NCI-H2171 (cell line): ENCODE measurements around the gene LPCAT3.
A peak's percentile ranks its signal among the peaks of the same experiment; 100 is the strongest.
"Not testable (repeated sequence)": the region's sequence is repeated elsewhere in the genome, so short reads cannot be mapped to it uniquely, and the experiment has no call there.

Experiments used
- DNase-seq: peaks from one replicate; lab custom pipeline; 2025; lab: John Stamatoyannopoulos, UW

The LPCAT3 gene

DNA sequence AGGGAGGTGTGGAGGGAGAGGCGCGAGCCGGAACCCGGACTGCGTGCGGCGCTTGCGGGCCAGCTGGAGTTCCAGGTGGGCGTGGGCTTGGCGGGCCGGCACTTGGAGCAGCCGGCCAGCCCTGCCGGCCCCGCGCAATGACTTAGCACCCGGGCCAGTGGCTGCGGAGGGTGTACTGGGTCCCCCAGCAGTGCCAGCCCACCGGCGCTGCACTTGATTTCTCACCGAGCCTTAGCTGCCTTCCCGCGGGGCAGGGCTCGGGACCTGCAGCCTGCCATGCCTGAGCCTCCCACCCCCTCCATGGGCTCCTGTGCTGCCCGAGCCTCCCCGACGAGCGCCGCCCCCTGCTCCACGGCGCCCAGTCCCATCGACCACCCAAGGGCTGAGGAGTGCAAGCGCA is 19.1 kb upstream of the LPCAT3 start:
- DNase-seq = not testable (repeated sequence)

DNA sequence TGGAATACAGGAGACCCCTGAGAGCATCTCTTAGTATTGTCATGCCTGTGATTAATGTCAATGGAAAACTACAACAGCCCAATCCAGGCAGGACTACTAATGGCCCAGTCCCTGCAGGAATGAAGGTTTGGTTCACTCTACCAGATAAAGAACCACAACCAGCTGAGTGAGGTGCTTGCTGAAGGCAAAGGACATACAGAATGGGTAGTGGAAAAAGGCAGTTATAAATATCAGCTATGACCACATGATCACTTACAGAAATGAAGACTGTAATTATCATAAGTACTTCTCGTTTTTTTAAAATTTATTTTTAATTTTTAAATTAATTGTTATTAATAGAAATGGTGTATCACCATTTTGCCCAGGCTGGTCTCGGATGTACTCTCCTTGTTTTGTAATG is 17.2 kb upstream of the LPCAT3 start:
- DNase-seq = no peak

DNA sequence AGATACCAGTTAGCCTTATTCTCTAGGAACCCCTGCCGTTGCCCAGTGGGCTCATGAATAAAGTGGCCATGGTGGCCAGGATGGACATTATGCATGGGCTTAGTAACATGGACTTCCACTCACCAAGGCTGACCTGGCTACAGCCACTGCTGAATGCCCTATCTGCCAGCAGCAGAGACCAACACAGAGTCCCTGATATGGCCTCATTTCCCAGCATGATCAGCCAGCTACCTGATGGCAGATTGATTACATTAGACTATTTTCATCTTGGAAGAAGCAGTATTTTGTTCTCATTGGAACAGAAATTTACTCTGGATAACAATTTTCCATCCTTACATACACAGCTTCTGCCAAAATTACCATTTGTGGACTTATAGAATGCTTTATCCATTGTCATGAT is 16.2 kb upstream of the LPCAT3 start:
- DNase-seq = no peak

DNA sequence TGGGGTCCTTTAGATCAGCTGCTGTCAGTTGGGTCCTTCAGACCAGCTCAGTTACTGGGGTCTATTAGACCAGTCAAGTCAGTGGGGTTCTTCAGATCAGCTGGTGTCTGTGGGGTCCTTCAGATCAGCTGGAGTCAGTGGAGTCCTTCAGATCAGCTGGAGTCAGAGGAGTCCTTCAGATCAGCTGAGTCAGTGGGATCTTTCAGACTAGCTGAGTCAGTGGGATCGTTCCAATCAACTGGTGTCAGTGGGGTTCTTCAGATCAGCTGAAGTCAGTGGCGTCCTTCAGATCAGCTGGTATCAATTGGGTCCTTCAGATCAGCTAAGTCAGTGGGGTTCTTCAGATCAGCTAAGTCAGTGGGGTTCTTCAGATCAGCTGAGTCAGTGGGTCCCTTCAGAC is 14.7 kb upstream of the LPCAT3 start:
- no peak for DNase-seq

DNA sequence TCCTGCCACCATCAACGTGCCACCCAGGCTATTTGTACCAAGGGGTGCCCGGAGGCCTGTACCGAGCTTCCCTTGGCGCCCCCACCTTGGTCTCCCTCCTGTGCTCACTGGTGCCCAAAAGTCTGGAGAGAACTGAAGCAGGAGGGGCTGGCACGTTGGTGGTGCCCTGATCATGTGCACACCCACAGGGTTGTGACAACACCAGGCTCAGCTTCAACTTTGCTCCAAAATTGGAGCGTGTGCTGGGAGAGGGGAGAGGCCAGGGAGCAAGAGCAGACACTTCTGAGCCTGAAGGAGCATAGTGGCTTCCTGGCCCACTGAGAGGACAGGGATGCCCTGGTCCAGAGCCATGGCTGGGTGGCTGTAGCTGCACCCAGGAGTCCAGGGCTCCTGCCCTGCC is 13.0 kb upstream of the LPCAT3 start:
- no peak for DNase-seq

DNA sequence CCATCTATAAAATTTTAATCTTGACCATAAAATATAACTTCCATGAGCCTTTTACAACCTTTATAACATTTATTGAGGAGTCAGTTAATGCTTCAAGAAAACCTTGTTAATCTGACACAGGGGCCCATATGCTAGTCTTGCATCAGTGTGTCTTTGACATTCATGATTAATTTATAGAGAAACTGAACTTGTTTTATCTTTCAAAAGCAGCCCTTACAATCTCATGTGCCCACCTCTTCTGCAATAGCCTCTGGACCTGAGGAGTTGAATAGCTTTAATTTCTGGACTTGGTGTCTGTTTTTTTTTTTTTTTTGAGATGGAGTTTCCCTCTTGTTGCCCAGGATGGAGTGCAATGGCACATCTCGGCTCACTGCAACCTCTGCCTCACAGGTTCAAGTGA is 8.6 kb upstream of the LPCAT3 start:
- no peak for DNase-seq

DNA sequence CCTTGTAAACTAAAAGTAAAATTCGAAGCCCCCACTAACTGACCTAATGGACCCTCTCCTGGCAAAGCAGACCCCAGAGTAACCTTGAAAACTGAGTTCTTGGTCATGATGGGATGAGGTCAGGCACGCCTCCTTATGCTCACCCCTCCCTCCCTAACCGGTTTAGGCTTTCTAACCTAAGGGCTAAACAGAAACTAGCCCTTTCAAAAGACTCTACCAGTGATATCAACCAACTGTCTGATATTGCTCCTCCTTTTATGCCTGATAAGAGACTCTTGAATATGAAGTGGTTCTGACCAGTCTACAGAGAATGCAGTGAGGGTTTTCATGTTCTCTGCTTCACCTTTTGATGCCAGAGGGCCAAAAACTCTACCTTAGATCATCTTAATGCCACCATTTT is 4.8 kb upstream of the LPCAT3 start:
- DNase-seq = no peak

DNA sequence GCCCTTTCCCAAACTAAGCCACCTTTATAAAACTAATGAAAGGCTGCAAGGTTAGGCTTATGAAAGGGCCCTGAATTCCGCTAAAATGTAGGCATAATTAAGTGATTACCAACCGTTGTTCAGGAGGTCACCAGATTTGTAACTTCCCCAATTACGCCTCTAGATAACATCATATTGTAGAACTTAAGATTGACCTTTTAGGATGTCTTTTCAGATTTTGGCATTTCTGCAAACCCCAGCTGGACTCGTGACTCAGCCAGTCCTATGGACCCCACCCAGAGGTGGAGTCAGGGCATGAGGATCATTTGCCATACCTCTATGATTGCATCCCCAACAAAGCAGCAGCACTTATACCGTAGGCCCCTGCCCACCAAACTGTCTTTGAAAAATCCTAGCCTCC is 3.7 kb upstream of the LPCAT3 start:
- DNase-seq = no peak

DNA sequence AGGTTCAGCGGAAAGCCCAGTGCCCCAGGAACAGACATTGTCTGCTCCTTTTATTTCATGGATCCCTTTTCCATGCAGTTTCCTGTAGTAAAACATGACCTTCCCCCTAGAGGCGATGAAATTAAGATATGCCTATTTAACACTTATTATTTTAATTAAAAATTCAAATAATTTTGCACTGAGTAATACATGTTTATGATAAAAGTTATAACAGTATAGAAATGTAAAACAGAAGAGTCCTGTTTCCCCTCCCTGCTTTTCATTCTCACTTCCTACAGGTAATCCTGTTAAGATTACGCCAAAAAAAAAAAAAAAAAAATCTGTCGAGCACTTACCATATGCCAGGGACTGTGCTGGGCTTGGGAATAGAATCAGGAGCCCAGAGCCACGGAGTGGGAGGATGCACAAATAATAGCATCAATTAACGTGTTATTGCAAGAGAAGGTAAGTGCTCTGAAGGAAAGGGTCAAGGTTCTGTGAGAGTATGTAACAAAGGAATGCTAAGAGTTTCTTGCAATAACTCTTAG is 830 bp upstream of the LPCAT3 start:
- peak; percentile 99 for DNase-seq

DNA sequence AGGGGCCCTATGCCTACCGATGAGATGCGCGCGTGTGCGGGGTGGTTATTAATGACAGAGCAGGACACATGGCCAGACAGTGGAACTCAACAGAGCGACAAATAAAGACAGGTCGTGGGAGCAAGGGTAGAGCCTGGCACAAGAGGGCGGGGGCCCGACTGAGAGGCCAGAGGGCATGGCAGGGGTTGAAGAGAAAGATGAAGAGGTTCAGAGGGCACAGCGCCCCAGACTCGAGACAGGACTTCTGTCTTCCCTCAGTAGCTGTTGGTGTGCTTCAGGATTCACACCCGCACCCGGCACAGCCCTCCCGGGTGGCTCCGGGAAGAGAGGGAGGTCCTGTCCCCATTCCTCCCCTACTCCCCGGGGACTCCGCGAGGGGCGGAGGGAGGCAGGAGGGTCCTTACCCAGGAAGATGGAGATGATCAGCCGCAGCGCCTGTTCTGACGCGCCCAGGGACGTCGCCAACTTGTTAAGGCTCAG is 366 bp downstream of the LPCAT3 start:
- peak; percentile 100 for DNase-seq

DNA sequence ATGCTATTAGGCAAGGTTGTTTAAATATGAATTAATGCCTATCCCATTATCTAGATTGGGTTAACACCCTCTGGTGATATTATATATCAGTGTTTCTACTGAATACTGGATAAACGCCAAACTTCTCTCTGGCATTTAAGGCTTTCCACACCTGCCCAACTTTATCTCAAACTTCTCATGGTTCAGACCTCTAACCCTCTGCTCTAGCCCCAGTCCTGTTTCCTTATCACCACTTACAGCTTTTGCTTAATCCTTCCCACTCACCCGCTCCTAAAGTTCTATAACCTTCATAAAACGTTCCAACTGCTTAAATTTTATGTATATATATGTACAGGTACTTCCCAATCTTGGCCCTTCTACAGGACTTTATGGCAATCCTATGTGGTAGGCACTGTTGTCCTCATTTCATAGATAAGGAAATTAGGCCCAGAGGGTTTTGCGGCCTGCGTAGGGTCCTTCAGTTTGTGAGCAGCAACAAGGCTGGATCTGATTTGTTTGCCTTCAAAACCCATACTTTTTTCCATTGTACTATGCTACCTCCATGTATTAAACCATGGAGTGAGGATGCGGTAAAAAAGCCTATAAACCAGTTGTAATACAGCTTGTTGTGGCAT is 1.2 kb downstream of the LPCAT3 start:
- DNase-seq = peak; percentile 40

DNA sequence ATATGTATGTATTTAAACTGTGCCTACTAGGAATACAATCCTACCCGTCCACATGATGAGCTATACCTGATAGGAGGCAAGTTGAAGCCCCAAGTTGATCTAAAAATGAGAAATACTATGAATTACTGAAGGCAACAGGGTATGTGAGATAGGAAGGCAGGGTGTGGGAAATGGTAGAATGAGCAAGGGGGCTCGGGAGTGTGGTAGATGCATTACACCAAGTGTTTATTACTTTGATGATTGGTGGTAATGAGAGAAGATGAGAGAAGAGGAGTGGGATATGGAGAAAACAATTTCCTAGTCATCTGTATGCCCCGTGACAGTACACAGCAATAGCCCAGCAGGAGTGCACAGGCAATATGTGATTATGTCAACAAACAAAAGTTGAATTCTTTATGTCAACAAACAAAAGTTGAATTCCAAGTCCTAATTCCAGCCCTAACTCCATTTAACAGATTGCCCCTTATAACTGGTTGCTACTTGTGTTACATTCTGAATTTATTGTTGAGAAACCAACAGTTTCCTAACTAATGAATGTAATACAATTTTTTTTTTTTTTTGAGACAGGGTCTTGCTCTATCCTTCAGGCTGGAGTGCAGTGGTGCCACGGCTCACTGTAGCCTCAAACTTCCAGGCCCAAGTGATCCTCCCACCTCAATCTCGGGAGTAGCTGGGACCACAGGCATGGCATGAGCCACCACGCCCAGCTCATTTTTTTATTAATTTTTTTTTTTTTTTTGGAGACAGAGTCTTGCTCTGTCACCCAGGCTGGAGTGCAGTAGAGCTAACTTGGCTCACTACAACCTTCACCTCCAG is 2.5 kb downstream of the LPCAT3 start:
- no peak for DNase-seq

DNA sequence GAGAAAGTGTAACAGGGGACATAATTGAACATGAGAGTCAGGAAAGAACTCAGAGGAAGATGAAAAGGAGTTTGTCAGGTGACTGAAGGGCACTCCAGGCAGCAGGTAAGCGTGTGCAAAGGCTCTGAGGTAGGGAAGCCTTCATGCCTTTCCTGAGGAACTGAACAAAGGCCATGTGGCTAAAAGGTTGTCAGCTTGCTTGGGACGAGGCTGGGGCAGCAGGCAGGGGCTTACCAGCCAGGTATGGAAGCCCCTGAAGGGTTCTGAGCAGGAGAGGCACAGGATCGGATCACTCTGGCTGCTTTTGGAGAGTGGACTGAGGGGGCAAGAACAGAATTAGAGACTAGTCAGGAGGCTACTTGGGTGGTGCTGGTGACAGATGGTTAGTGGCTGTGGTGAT is 5.2 kb downstream of the LPCAT3 start:
- no peak for DNase-seq

DNA sequence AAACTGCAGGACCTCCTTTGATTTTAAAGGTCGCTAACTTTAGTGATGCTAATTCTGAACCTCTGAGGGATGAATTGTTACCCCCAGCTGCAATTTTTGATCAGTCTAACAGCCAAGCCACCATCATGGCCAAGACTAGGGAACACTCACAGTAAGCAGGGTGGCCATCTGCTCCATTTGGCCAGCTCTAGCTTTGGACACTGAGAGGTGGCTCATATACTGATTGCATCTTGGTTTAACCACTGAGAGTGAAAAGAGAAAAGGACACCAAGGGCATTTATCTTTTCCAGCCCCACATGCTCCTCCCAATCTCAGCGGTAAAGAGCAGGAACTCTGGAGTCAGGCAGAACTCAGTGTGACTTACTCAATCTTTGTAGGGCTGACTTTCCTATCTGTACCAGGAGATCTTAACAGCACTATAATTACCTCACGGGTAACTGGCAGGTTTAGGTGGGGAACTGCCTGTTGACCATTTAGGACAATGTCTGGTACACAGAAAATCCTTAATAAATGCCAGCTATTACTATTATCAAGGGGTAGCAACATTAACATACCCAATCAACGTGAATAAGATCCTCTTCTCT is 6.2 kb downstream of the LPCAT3 start:
- DNase-seq = no peak

DNA sequence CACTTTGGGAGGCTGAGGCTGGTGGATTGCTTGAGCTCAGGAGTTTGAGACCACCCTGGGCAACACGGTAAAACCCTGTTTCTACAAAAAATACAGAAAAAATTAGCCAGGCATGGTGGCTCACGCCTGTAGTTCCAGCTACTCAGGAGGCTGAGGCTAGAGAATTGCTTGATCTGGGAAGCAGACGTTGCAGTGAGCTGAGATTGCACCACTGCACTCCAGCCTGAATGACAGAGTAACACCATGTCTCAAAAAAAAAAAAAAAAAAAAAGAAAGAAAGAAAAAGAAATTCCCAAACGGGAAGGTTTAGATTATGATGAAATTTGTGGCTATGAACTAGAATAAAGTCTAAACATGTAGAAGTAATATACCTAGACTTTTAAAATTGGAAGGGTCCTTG is 6.9 kb downstream of the LPCAT3 start:
- not testable (repeated sequence) for DNase-seq

DNA sequence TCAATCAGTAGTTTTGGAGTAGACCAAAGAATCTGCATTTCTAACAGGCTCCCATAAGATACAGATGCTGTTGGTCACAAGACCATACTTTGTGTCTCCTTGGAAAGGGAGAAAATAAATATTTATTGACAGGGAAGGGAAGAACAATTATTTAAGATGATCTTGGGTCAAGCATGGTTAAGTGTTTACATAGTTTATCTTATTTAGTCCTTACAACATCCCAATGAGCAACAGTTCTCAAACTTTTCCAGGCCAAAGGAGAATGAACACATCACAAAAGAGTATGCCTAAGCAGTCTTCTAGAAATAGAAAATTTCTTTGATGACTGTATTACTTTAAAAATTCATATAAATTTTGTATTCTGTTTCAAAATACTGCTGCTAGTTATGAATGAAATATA is 8.8 kb downstream of the LPCAT3 start:
- no peak for DNase-seq

DNA sequence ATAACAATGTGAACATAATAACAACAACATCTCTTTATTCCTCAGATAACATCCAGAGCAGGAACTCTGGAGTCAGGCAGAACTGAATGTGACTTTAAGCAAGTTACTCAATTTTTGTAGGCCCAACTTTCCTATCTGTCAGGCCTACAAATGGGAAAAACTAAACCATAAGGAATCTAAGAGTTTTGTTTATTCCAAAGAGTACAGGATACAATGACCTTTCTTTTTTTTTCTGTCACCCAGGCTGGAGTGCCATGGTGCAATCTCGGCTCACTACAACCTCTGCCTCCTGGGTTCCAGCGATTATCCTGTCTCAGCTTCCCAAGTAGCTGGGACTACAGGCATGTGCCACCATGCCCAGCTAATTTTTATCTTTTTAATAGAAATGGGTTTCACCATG is 9.4 kb downstream of the LPCAT3 start:
- no peak for DNase-seq

DNA sequence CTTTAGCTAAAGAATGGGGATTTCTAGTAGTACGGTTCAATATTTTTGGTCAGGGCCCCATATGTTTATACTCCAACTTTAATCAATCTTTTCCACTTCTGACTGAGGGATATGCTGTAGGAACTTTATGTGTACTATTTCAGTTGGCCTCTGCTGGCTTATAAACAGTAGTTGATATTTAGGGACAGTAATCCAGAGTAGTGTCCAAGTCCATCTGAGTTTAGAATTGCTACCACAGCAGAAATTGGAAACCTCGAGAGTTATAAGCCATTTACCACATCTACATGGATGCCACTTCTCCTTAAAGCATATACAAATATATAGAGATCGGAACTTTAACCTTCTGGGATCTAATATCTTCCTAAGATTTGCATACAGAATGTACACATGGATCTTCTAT is 11.6 kb downstream of the LPCAT3 start:
- no peak for DNase-seq

DNA sequence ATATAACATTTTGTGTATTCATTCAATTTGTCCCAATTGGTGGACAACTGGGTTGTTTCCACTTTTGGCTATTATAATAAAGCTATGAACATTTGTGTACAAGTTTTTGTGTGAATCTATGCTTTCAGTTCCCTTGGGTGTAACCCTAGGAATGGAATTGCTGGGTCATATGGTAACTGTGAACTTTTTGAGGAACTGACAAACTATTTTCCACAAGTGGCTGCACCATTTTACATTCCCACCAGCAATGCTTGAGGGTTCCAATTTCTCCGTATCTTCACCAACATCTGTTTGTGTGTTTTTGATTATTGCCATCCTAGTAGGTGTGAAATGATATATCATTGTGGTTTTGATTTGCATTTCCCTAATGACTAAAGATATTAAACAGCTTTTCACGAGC is 13.0 kb downstream of the LPCAT3 start:
- no peak for DNase-seq

DNA sequence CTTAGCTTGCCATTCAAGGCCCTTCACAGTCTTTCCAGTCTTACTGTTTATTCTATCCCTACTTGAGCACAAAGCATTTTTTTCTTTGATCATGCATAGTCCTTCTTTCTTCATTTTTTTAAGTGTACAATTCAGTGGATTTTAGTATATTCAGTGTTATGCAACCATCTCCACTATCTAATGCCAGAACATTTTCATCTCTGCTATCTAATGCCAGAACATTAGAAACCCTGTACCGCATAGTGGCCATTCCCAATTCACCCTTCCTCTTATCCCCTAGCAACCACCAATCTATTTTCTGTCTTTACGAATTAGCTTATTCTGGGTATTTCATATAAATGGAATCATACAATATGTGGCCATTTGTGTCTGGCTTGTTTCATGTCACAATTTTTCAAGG is 13.4 kb downstream of the LPCAT3 start:
- no peak for DNase-seq

DNA sequence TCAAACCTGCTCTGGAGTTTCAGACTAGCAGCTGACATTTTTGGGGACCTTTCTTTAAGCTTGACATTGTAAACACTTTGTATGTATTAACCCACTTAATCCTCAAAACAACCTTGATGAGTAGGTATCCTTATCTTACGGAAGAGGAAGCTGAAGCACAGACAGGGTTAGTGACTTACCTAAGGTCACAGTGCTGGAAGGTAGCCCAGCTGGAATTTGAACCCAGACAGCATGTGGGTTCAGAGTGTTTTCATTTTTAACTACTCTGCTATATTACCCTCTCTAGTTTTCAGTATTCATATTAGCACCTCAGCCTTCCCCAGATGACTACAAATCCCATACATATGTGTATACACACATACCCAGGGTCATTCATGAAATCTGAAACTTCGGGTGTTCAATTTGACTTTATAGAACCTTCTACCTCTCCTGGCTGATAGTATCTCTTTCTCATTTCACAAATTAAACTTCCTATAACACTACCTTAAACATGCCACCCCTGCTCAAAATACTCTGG is 13.9 kb downstream of the LPCAT3 start:
- DNase-seq = no peak

DNA sequence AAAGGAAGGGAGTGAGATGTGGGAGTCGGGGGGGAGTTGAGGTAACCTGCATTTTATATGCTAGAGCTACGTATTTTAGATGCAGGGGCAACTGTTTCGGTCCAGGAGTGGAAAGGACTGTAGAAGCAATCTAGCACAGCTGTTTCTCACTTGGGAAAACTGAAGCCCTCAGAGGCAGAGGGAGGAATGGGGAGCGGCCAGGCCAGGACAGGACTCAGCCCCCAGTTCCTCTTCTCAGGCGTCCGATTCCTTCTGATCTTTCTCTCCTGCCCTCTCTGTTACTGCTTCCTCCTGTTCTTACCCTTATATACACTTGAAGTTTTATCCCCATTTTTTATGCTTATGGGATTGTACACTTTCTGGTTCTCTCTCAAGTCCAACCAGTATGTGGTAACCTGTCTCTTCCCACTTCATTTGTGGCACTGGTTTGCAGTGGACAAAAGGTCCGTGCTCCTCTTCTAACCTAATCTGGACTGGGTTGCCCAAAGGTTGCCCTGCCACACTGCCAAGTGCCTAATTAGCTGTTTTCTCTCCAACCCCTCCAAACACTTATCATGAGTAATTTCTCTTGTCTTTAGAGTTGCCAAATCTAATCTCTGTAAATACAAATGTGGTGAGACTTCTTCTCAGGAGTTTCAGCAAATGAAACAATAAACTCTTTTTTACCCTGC is 16.2 kb downstream of the LPCAT3 start:
- no peak for DNase-seq
